Prostate gland (tissue), 2 donors: Measurements from ENCODE around the gene RESF1. TPM values are rescaled to one million over a fixed set of nuclear protein-coding genes. Genes with fewer than 3 reads are reported as not detected.

Source experiments
- DNase-seq: peaks from one replicate; pipeline ENCODE4 v3.0.0-alpha.2; 2019; ENCODE audit warnings: low spot score
- H3K27ac ChIP-seq, 2 donors: fragments of 200-600 bp; sonication (generic); 2 replicates each; pipeline ENCODE4 v1.5.1; 2017 to 2019
- H3K27me3 ChIP-seq: fragments of 200-600 bp; sonication (generic); replicated peaks from 2 replicates; pipeline ENCODE4 v1.5.1; 2019; ENCODE audit not compliant: insufficient read depth
- H3K36me3 ChIP-seq, 2 donors: fragments of 200-600 bp; sonication (generic); 1 replicate in 1 of 2; 2 replicates in 1 of 2; pipeline versions ENCODE4 v1.5.1 to v1.8.1; 2017 to 2019
- H3K4me1 ChIP-seq: fragments of 200-600 bp; sonication (generic); replicated peaks from 2 replicates; pipeline ENCODE4 v1.5.1; 2019
- H3K4me3 ChIP-seq, 2 donors: fragments of 200-600 bp; sonication (generic); 2 replicates each; pipeline ENCODE4 v1.5.1; 2017 to 2019
- H3K9me3 ChIP-seq: fragments of 200-600 bp; sonication (generic); 2 replicates; pipeline ENCODE4 v1.5.1; 2017
- POLR2A ChIP-seq: fragments of 450-650 bp; IDR thresholded peaks from one replicate; pipeline ENCODE4 v1.6.1; 2016; ENCODE audit warnings: antibody characterized with exemption, mild to moderate bottlenecking
- POLR2AphosphoS5 ChIP-seq: sonication (generic); formaldehyde crosslinking; IDR thresholded peaks from one replicate; pipeline ENCODE4 v1.6.1; 2017; ENCODE audit warnings: antibody characterized with exemption
- WGBS: methylation state at CpG from one replicate; pipeline ENCODE4 v1.1.5; 2018; 5-methylcytosine and 5-hydroxymethylcytosine counted together
- intact Hi-C: fragments of 100-400 bp; cut with DNase I; formaldehyde crosslinking; loops from one replicate; pipeline ENCODE4 v1.14.2; 2022
- total RNA-seq, 2 donors: library from RNA; depleted of rRNA; stranded (reverse); fragments of >200 nt; gene quantifications; one replicate each; pipeline ENCODE4 v1.1.0, GENCODE V29; 2016
- TF ChIP-seq, protein P1 (sequence below), 4 experiments: fragments of 200-600 bp in 2 of 4; fragments of 450-650 bp in 2 of 4; sonication (generic) in 2 of 4; IDR thresholded peaks; 1 replicate in 3 of 4; 2 replicates in 1 of 4; pipeline ENCODE4 v1.5.1; 2016 to 2019; ENCODE audit warnings: antibody characterized with exemption in 4 of 4, mild to moderate bottlenecking in 2 of 4, moderate library complexity in 2 of 4

Gene RESF1
- total RNA-seq, 2 donors from 2014 or later: 27.6 to 97.7 TPM

GRCh38 chr12:31973818-31974217 lies 14.6 kb downstream of the RESF1 start:
- no peaks in the 10 kb centered on the region for H3K27me3 ChIP-seq

DNA sequence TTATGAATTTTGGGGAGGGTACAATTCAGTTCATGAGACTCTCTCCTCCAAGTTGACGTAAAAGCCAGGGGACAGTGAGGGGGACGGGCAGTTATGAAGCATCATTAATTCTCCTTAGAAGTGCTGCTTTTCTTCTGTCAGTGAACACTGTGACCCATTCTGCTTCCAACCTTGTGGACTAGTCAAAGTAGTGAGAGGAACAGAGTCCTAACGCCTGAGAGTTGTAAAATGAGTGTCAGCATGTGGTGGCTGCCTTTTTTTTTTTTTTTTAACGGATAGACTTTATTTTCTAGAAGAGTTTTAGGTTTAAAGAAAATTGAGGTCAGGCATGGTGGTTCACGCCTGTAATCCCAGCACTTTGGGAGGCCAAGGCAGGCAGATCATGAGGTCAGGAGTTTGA lies 15.5 kb downstream of the RESF1 start:
- no peak overlapping the region for H3K27ac ChIP-seq
- H3K4me3 ChIP-seq: no peak overlapping the region
- no peaks in the 10 kb centered on the region for H3K4me1 ChIP-seq
- TF ChIP-seq POLR2AphosphoS5 (no peak), POLR2A (no peak)
- TF ChIP-seq, protein P1, sequence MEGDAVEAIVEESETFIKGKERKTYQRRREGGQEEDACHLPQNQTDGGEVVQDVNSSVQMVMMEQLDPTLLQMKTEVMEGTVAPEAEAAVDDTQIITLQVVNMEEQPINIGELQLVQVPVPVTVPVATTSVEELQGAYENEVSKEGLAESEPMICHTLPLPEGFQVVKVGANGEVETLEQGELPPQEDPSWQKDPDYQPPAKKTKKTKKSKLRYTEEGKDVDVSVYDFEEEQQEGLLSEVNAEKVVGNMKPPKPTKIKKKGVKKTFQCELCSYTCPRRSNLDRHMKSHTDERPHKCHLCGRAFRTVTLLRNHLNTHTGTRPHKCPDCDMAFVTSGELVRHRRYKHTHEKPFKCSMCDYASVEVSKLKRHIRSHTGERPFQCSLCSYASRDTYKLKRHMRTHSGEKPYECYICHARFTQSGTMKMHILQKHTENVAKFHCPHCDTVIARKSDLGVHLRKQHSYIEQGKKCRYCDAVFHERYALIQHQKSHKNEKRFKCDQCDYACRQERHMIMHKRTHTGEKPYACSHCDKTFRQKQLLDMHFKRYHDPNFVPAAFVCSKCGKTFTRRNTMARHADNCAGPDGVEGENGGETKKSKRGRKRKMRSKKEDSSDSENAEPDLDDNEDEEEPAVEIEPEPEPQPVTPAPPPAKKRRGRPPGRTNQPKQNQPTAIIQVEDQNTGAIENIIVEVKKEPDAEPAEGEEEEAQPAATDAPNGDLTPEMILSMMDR (IDR thresholded peaks at IDR 0.05): no peak
- intact Hi-C loops: no loop called here
- no peaks in the 10 kb centered on the region for H3K9me3 ChIP-seq
- DNase-seq: no peak
- 96% methylated on average over 5 of the region's 5 CpGs for WGBS
- no peaks in the 10 kb centered on the region for H3K36me3 ChIP-seq
- no peaks in the 10 kb centered on the region for H3K27me3 ChIP-seq

More at GRCh38 chr12:31973818-31974217, 14.6 kb downstream of the RESF1 start:
- TF ChIP-seq, protein P1 (IDR thresholded peaks at IDR 0.05): no peak
- TF ChIP-seq POLR2AphosphoS5 (no peak), POLR2A (no peak)
- H3K9me3 ChIP-seq: no peaks in the 10 kb centered on the region
- no peaks in the 10 kb centered on the region for H3K36me3 ChIP-seq
- no peak overlapping the region for H3K27ac ChIP-seq
- no peaks in the 10 kb centered on the region for H3K4me1 ChIP-seq
- intact Hi-C loops: no loop called here
- no peak for DNase-seq
- no peak overlapping the region for H3K4me3 ChIP-seq
- WGBS: 97% methylated on average over 5 of the region's 5 CpGs

DNA sequence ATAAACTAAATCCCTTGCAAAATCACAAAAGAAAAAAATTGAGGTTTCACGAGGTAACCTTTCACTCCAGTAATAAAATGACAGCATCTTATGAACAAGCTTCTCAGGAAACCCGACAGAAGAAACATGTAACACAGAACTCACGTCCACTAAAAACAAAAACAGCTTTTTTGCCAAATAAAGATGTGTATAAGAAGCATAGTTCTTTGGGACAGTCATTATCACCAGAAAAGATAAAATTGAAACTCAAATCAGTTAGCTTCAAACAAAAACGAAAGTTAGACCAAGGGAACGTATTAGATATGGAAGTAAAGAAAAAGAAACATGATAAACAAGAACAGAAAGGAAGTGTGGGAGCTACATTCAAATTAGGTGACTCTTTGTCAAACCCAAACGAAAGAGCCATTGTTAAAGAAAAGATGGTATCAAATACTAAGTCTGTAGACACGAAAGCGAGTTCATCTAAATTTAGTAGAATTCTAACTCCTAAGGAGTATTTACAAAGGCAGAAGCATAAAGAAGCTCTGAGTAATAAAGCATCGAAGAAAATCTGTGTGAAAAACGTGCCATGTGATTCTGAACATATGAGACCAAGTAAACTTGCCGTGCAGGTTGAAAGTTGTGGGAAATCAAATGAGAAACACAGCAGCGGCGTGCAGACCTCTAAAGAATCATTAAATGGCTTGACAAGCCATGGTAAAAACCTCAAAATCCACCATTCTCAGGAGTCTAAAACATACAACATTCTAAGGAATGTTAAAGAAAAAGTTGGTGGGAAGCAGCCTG lies 25.8 kb downstream of the RESF1 start:
- Histone ChIP-seq H3K4me3 (no peak overlapping the region), H3K4me1 (no peaks in the 10 kb centered on the region), H3K27ac (no peak overlapping the region), H3K9me3 (no peaks in the 10 kb centered on the region), H3K27me3 (no peaks in the 10 kb centered on the region), H3K36me3 (peaks cover 0 to 12% of the 10 kb centered on the region in 2 donors)
- no peak for TF ChIP-seq POLR2AphosphoS5
- no peak for TF ChIP-seq POLR2A
- TF ChIP-seq, protein P1 (IDR thresholded peaks at IDR 0.05): no peak
- no peak for DNase-seq
- intact Hi-C loops: no loop called here
- 82% methylated on average over 13 of the region's 13 CpGs for WGBS

DNA sequence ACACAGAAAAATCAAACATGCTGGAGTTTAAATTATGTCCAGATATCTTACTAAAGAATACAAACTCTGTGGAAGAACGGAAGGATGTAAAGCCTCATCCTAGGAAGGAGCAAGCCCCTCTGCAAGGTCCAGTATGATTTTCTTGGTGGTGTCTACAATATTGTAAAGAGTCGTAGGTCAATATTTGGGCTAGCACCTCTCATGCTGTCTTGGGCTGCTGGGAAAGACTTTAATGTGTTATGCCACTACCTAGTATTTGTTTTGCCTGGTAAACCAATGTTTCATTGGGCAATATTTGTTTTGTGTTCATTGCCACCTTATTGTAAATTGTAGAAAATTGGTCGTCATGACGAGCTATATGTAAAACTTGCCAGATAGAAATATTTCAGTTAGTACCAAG lies 26.6 kb downstream of the RESF1 start:
- H3K9me3 ChIP-seq: no peaks in the 10 kb centered on the region
- no peaks in the 10 kb centered on the region for H3K27me3 ChIP-seq
- H3K27ac ChIP-seq: no peak overlapping the region
- no peaks in the 10 kb centered on the region for H3K4me1 ChIP-seq
- intact Hi-C loops: no loop called here
- H3K36me3 ChIP-seq: peaks cover 0 to 10% of the 10 kb centered on the region in 2 donors
- TF ChIP-seq, protein P1 (IDR thresholded peaks at IDR 0.05): no peak
- TF ChIP-seq POLR2AphosphoS5: no peak
- no peak for TF ChIP-seq POLR2A
- H3K4me3 ChIP-seq: no peak overlapping the region
- DNase-seq: no peak
- WGBS: 62% methylated on average over 4 of the region's 4 CpGs
